ENCODE data around the gene ACOT13. TPM values are rescaled to one million over a fixed set of nuclear protein-coding genes. Genes with fewer than 3 reads are reported as not detected.
"Not testable (repeated sequence)": the region's sequence is repeated elsewhere in the genome, so short reads cannot be mapped to it uniquely, and the experiment has no call there.

Gene ACOT13
- total and polyA plus RNA-seq, 5 donors from 2014 or later = 2.9 to 26.7 (median 15.1) TPM

DNA sequence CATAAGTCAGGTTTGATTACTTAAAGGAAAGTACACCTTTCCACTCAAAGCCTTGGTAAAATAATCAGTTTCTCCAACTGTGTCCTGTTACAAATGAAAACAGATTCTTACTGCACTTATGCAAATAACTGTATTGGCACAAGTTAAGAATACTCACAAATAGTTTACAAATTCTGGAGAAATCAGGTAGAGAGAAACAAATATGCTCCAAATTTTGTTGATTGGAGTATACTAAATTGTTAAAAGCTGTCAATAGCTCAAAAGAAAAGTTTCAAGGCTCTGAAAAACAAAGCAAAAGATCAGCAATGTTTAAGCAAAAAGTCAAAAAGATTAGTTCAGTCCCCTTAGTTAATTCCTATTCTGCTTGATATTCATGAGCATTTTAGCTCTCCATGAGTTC lies 3.6 kb downstream of the ACOT13 start:
- H3K9me3 ChIP-seq (ENCODE audit: control insufficient read depth in 2 of 2, low read length in 2 of 2); H3K9me3 Mint-ChIP-seq; H3K36me3 ChIP-seq (ENCODE audit: control insufficient read depth, insufficient read depth, low read length); H3K27ac ChIP-seq (ENCODE audit: insufficient read depth, low read length, poor library complexity, severe bottlenecking); DNase-seq; H3K27me3 Mint-ChIP-seq; H3K36me3 Mint-ChIP-seq; H3K27ac Mint-ChIP-seq; H3K4me3 ChIP-seq (ENCODE audit: low read depth, low read length); H3K27me3 ChIP-seq (ENCODE audit: control insufficient read depth, insufficient read depth, low read length); ATAC-seq (ENCODE audit: low read depth in 2 of 2): not testable (repeated sequence)
- H3K4me1 Mint-ChIP-seq = peaks cover 19 to 35% (median 21%) of the 10 kb centered on the region in 4 donors
- H3K4me3 Mint-ChIP-seq = peak overlapping the region in 2 of 4 donors; percentile 21 to 56
- peaks cover 22% of the 10 kb centered on the region for H3K4me1 ChIP-seq (ENCODE audit: control insufficient read depth, insufficient read depth, low read length, poor library complexity, severe bottlenecking)

GRCh38 chr6:24671077-24671476 lies 4.2 kb downstream of the ACOT13 start:
- H3K4me3 ChIP-seq (ENCODE audit: low read depth, low read length); DNase-seq; H3K9me3 Mint-ChIP-seq; H3K36me3 Mint-ChIP-seq; ATAC-seq (ENCODE audit: low read depth in 2 of 2); H3K27me3 ChIP-seq (ENCODE audit: control insufficient read depth, insufficient read depth, low read length); H3K36me3 ChIP-seq (ENCODE audit: control insufficient read depth, insufficient read depth, low read length); H3K27ac Mint-ChIP-seq; H3K27me3 Mint-ChIP-seq; H3K27ac ChIP-seq (ENCODE audit: insufficient read depth, low read length, poor library complexity, severe bottlenecking); H3K9me3 ChIP-seq (ENCODE audit: control insufficient read depth in 2 of 2, low read length in 2 of 2): not testable (repeated sequence)
- Mint-ChIP-seq H3K4me1 (peaks cover 15 to 29% (median 16%) of the 10 kb centered on the region in 4 donors), H3K4me3 (peak overlapping the region in 1 of 4 donors; percentile 21)
- peaks cover 16% of the 10 kb centered on the region for H3K4me1 ChIP-seq (ENCODE audit: control insufficient read depth, insufficient read depth, low read length, poor library complexity, severe bottlenecking)

GRCh38 chr6:24672620-24673182 lies 5.8 kb downstream of the ACOT13 start:
- Histone ChIP-seq H3K36me3 (ENCODE audit: control insufficient read depth, insufficient read depth, low read length) (no peaks in the 10 kb centered on the region), H3K27me3 (ENCODE audit: control insufficient read depth, insufficient read depth, low read length) (no peaks in the 10 kb centered on the region), H3K4me1 (ENCODE audit: control insufficient read depth, insufficient read depth, low read length, poor library complexity, severe bottlenecking) (peaks cover 9% of the 10 kb centered on the region), H3K9me3 (ENCODE audit: control insufficient read depth in 2 of 2, low read length in 2 of 2) (peaks cover 0 to 3% of the 10 kb centered on the region in 2 experiments), H3K27ac (ENCODE audit: insufficient read depth, low read length, poor library complexity, severe bottlenecking) (no peak overlapping the region), H3K4me3 (ENCODE audit: low read depth, low read length) (no peak overlapping the region)
- H3K9me3 Mint-ChIP-seq = peaks cover 0 to 9% (median 0%) of the 10 kb centered on the region in 7 donors
- H3K27me3 Mint-ChIP-seq = no peaks in the 10 kb centered on the region
- peaks cover 8% of the 10 kb centered on the region for H3K36me3 Mint-ChIP-seq
- ATAC-seq (ENCODE audit: low read depth in 2 of 2) (no peak), DNase-seq (no peak)
- no peak overlapping the region for H3K4me3 Mint-ChIP-seq
- H3K4me1 Mint-ChIP-seq = peaks cover 4 to 14% (median 11%) of the 10 kb centered on the region in 4 donors
- no peak overlapping the region for H3K27ac Mint-ChIP-seq

DNA sequence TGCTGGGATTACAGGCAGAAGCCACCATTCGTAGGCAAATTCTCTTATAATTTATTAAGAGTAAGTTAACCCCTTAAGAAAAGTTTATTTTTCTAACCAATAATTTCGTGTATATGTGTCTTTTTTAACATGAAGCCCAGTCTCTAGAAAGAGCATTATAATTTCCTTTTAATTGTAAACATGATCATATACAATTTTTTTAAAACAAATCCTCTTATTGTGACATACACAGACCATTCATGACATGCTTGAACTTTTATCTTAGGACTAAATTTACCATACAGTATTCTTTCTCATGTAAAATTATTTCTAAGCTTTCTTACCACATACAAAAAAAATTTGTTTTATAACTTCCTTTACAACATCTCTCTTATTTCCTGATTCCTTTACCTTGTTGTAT lies 6.7 kb downstream of the ACOT13 start:
- H3K36me3 ChIP-seq (ENCODE audit: control insufficient read depth, insufficient read depth, low read length) = no peaks in the 10 kb centered on the region
- peaks cover 0 to 3% of the 10 kb centered on the region in 2 experiments for H3K9me3 ChIP-seq (ENCODE audit: control insufficient read depth in 2 of 2, low read length in 2 of 2)
- H3K36me3 Mint-ChIP-seq = peaks cover 8% of the 10 kb centered on the region
- H3K27me3 ChIP-seq (ENCODE audit: control insufficient read depth, insufficient read depth, low read length) = no peaks in the 10 kb centered on the region
- H3K4me3 Mint-ChIP-seq = no peak overlapping the region
- no peaks in the 10 kb centered on the region for H3K4me1 ChIP-seq (ENCODE audit: control insufficient read depth, insufficient read depth, low read length, poor library complexity, severe bottlenecking)
- no peaks in the 10 kb centered on the region for H3K27me3 Mint-ChIP-seq
- DNase-seq (no peak), ATAC-seq (ENCODE audit: low read depth in 2 of 2) (no peak)
- H3K4me1 Mint-ChIP-seq = peaks cover 4 to 11% (median 7%) of the 10 kb centered on the region in 4 donors
- no peak overlapping the region for H3K27ac Mint-ChIP-seq
- H3K27ac ChIP-seq (ENCODE audit: insufficient read depth, low read length, poor library complexity, severe bottlenecking) = no peak overlapping the region
- H3K4me3 ChIP-seq (ENCODE audit: low read depth, low read length) = no peak overlapping the region
- peaks cover 0 to 9% (median 0%) of the 10 kb centered on the region in 7 donors for H3K9me3 Mint-ChIP-seq

DNA sequence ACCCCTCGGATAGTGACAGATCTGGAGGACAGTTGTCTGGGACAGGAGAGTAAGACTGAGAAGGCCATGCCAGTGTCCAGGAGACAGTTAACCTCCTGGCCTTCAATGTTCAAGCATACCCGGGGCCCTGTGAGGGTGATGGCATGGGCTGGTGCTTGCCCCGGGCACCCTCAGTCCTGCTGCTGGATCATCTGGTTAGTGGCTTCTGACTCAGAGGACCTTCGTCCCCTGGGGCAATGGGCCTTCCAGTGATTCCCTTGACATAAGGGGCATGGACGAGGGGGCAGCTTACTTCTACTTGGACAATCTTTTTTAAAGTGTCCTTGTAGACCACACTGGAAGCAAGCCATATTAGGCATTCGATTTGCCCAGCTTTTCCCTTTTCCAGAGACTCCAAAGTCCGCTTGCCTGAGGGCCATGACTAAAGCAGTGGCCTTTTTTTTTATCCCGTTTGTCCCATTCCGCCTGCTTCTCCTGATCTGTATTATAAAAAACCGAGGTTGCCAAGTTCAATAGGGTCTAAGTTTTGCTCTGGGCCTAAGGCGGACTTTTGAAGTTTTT lies 12.0 kb downstream of the ACOT13 start:
- not testable (repeated sequence) for H3K27ac Mint-ChIP-seq; H3K27me3 Mint-ChIP-seq; H3K9me3 Mint-ChIP-seq; H3K27me3 ChIP-seq (ENCODE audit: control insufficient read depth, insufficient read depth, low read length); H3K4me1 Mint-ChIP-seq; H3K9me3 ChIP-seq (ENCODE audit: control insufficient read depth in 2 of 2, low read length in 2 of 2); H3K36me3 ChIP-seq (ENCODE audit: control insufficient read depth, insufficient read depth, low read length); ATAC-seq (ENCODE audit: low read depth in 2 of 2); DNase-seq; H3K4me3 Mint-ChIP-seq; H3K4me1 ChIP-seq (ENCODE audit: control insufficient read depth, insufficient read depth, low read length, poor library complexity, severe bottlenecking); H3K27ac ChIP-seq (ENCODE audit: insufficient read depth, low read length, poor library complexity, severe bottlenecking); H3K4me3 ChIP-seq (ENCODE audit: low read depth, low read length)
- peaks cover 11% of the 10 kb centered on the region for H3K36me3 Mint-ChIP-seq

- DNase-seq = no peak
- no peaks in the 10 kb centered on the region for H3K9me3 ChIP-seq (ENCODE audit: control insufficient read depth in 2 of 2, low read length in 2 of 2)
- no peak for ATAC-seq (ENCODE audit: low read depth in 2 of 2)
- H3K27me3 ChIP-seq (ENCODE audit: control insufficient read depth, insufficient read depth, low read length) = no peaks in the 10 kb centered on the region
- H3K4me3 Mint-ChIP-seq = no peak overlapping the region
- peaks cover 0 to 11% (median 1%) of the 10 kb centered on the region in 4 donors for H3K4me1 Mint-ChIP-seq
- no peak overlapping the region for H3K4me3 ChIP-seq (ENCODE audit: low read depth, low read length)
- H3K36me3 Mint-ChIP-seq = peaks cover 11% of the 10 kb centered on the region
- no peaks in the 10 kb centered on the region for H3K9me3 Mint-ChIP-seq
- no peaks in the 10 kb centered on the region for H3K36me3 ChIP-seq (ENCODE audit: control insufficient read depth, insufficient read depth, low read length)
- H3K27me3 Mint-ChIP-seq = no peaks in the 10 kb centered on the region
- H3K27ac ChIP-seq (ENCODE audit: insufficient read depth, low read length, poor library complexity, severe bottlenecking) = no peak overlapping the region
- no peak overlapping the region for H3K27ac Mint-ChIP-seq
- no peaks in the 10 kb centered on the region for H3K4me1 ChIP-seq (ENCODE audit: control insufficient read depth, insufficient read depth, low read length, poor library complexity, severe bottlenecking)
Observed at GRCh38 chr6:24680582-24680981, 13.7 kb downstream of the ACOT13 start.

DNA sequence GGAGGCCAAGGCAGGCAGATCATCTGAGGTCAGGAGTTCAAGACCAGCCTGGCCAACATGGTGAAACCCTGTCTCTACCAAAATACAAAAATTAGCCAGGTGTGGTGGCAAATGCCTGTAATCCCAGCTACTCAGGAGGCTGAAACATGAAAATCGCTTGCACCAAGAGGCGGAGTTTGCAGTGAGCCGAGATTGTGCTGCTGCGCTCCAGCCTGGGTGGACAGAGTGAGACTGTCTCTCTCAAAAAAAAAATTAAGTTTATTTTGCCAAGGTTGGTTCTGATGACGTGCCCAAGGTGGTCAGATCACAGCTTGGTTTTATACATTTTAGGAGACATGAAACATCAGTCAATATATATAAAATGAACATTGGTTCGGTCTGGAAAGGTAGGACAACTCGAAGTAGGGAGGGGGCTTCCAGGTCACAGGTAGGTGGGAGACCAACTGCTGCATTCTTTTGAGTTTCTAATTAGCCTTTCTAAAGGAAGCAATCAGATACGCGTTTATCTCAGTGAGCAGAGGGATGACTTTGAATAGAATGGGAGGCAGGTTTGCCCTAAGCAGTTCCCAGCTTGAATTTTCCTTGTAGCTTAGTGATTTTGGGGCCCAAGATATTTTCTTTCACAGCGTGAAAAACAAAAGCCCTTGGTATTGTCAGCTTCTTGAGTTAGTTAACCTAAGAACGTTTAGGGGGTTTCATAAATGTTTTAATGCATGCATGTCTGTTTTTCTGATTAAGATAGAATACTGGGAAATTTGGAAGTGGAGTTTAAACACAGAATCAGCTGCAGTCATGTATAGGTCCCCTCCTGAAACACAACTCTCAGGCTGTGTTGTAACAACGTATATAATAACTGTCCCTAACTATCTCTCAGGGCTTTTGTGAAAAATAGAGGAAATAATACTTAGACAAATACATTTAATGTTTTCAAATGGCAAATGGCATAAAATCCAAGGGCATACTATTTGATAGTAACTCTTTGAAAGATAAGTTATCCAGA lies 16.7 kb downstream of the ACOT13 start:
- Mint-ChIP-seq H3K36me3 (peaks cover 25% of the 10 kb centered on the region), H3K27me3 (no peaks in the 10 kb centered on the region), H3K4me3 (no peak overlapping the region), H3K9me3 (no peaks in the 10 kb centered on the region), H3K27ac (no peak overlapping the region), H3K4me1 (peaks cover 0 to 7% (median 0%) of the 10 kb centered on the region in 4 donors)
- Histone ChIP-seq H3K9me3 (ENCODE audit: control insufficient read depth in 2 of 2, low read length in 2 of 2) (no peaks in the 10 kb centered on the region), H3K27ac (ENCODE audit: insufficient read depth, low read length, poor library complexity, severe bottlenecking) (no peak overlapping the region), H3K27me3 (ENCODE audit: control insufficient read depth, insufficient read depth, low read length) (no peaks in the 10 kb centered on the region), H3K36me3 (ENCODE audit: control insufficient read depth, insufficient read depth, low read length) (no peaks in the 10 kb centered on the region), H3K4me1 (ENCODE audit: control insufficient read depth, insufficient read depth, low read length, poor library complexity, severe bottlenecking) (no peaks in the 10 kb centered on the region), H3K4me3 (ENCODE audit: low read depth, low read length) (no peak overlapping the region)
- no peak for DNase-seq
- no peak for ATAC-seq (ENCODE audit: low read depth in 2 of 2)
